Aorta (tissue), 5 donors: ENCODE measurements around the gene CDK5R1. TPM values are rescaled to one million over a fixed set of nuclear protein-coding genes. Genes with fewer than 3 reads are reported as not detected.

Experiments
- ATAC-seq: fragments of 200-7000 bp; cut with Tn5 transposase; one replicate; pipeline ENCODE4 v1.9.1; 2022; ENCODE audit warnings: moderate library complexity; ENCODE audit not compliant: low FRiP score
- DNase-seq, 2 donors: peaks; one replicate each; pipeline ENCODE4 v3.0.0-alpha.2; 2020
- H3K27ac ChIP-seq, 2 donors: one replicate each; pipeline ENCODE4 v1.5.1; 2013; ENCODE audit warnings: low read length in 2 of 2, mild to moderate bottlenecking in 2 of 2, moderate library complexity in 2 of 2, control low read depth in 1 of 2, inconsistent platforms in 1 of 2, low read depth in 1 of 2
- H3K27me3 ChIP-seq, 2 donors: one replicate each; pipeline ENCODE4 v1.6.1; 2013; ENCODE audit warnings: control low read depth in 1 of 2, low read length in 1 of 2, mild to moderate bottlenecking in 1 of 2, moderate library complexity in 1 of 2; ENCODE audit not compliant: insufficient read depth in 2 of 2, control insufficient read depth in 1 of 2
- H3K36me3 ChIP-seq, 2 donors: one replicate each; pipeline ENCODE4 v1.6.1; 2013; ENCODE audit warnings: control low read depth in 1 of 2, low read length in 1 of 2, mild to moderate bottlenecking in 1 of 2; ENCODE audit not compliant: insufficient read depth in 2 of 2, control insufficient read depth in 1 of 2
- H3K4me1 ChIP-seq, 2 donors: one replicate each; pipeline ENCODE4 v1.6.1; 2013; ENCODE audit warnings: low read length in 2 of 2, control low read depth in 1 of 2, mild to moderate bottlenecking in 1 of 2, moderate library complexity in 1 of 2; ENCODE audit not compliant: insufficient read depth in 2 of 2, control insufficient read depth in 1 of 2
- H3K4me3 ChIP-seq, 2 donors: one replicate each; pipeline ENCODE4 v1.5.1; 2013; ENCODE audit warnings: low read length in 2 of 2, control low read depth in 1 of 2, mild to moderate bottlenecking in 1 of 2
- H3K9me3 ChIP-seq: one replicate; pipeline ENCODE4 v1.6.1; 2013; ENCODE audit warnings: mild to moderate bottlenecking, low read length; ENCODE audit not compliant: control insufficient read depth
- WGBS, 2 donors: extraction: QIAGEN DNeasy Blood & Tissue Kit; methylation state at CpG; one replicate each; pipeline ENCODE4 v1.1.7; 2013; 5-methylcytosine and 5-hydroxymethylcytosine counted together
- intact Hi-C, 2 donors: fragments of 100-400 bp; cut with DNase I; formaldehyde crosslinking; loops; one replicate each; pipeline versions ENCODE4 v1.14.2 to v1.15.0; 2022
- long read RNA-seq, 2 donors: library from polyadenylated mRNA; unstranded; transcript quantifications; one replicate each; pipeline ENCODE4 v2.0.0, GENCODE V29; 2020 to 2021
- polyA plus RNA-seq, 2 donors: library from polyadenylated mRNA; stranded (reverse); fragments of 200-250 nt; gene quantifications; one replicate each; pipeline ENCODE4 v1.2.3, GENCODE V29; 2013
- total RNA-seq, 2 donors: library from RNA; stranded (reverse); fragmentation: NEBNext Ultra II Directional; extraction: Animal tissue kit (Norgen Biotek cat#: 25700); gene quantifications; one replicate each; pipeline ENCODE4 v1.2.1, GENCODE V29; 2021
- donor health status: healthy with polysubstance abuse.
- donor health status: Bipolar disorder and iron deficiency.
- donor health status: DM: no; HTN: no; CAD: no.
- donor health status: DM: no; HTN: no; CAD: no.
- donor health status: DM: yes; HTN: yes; CAD: no.

Gene CDK5R1
- total RNA-seq (1 to 10 TPM in 1 of 2 donors, under 1 TPM in 1; 0.90 to 1.0 TPM), polyA plus RNA-seq (under 1 TPM; under 0.01 to 0.43 TPM)
- long read RNA-seq, donor 1, result 0 reads
- long read RNA-seq, donor 2, result 0 reads

DNA sequence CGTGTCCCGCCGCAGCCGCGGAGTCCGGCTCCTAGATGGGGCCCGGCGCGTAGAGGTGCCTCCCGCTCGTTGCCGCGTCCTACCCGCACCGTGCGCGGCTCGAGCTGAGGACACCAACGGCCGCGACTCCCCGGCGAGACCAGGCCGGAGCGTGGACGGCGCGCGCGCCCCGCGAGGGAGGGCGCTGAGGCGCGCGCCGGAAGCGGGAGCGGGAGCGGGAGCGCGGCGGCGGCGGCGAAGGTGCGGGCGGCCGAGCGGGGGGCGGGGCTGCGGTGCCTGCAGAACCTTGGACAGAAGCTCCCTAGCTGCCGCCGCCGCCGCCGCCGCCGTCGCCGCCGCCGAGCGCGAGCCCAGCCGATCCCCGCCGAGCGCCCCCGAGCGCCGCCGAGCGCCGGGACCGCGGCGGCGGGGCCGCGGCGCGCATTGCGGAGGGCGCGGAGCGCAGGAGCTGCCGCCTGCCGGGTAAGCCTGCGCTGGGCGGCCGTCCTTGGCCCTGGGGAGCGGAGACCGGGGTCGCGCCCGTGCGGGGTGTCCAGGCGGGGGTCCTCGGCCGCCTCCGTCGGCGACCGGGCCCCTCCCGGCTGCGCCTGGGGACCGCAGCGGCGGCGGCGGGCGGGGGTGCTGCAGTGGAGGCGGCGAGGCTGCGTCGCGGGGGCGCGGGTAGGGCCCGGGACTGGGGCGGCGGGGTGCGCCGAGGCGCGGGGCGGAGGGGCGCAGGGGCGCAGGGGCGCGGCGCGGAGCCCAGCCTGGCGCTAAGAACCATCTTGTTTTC is at the start of gene CDK5R1:
TSS of gene CDK5R1 (plus strand) at position 293 of the 772 bp plus-strand sequence. CDS start 628 bp downstream, outside the sequence.
- intact Hi-C loops, result loop anchor here in 1 of 2 donors (5.0 to 10.0 kb wide), 3 partner anchors 170 to 508 kb away; partner anchors contain the start of gene SPACA3
- Histone ChIP-seq H3K4me1 (no peaks in the 10 kb centered on the region), H3K36me3 (peaks cover 0 to 2% of the 10 kb centered on the region in 2 donors), H3K4me3 (peak within 1 kb of the TSS; percentile 57 to 73), H3K27me3 (no peaks in the 10 kb centered on the region), H3K9me3 (no peaks in the 10 kb centered on the region), H3K27ac (peak within 1 kb of the TSS in 1 of 2 donors; percentile 28)
- ATAC-seq (no peak), DNase-seq (peak; percentile 79 to 88)
- WGBS, 2 donors, result 0% methylated on average over 52 to 135 of the region's 135 CpGs

DNA sequence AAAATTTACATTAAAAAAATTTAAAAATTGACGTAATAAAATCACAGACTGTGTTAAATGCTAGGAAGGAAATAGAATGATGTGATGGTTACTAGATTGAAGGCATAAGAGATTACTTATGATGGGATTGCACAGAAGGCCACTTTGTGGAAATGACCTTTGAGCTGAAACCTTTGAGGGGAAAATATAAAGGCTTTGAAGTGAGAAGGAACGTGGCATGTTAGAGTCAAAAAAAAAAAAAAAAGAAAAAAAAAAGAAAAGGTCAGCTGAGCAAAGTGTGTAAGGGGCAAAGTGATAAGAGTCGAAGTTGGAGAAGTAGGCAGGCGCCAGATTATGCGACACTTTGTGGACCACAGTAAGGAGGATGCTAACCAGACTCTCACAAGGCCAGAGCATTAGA is 46.1 kb upstream of the CDK5R1 start:
- H3K4me1 ChIP-seq, result no peaks in the 10 kb centered on the region
- intact Hi-C loops, result no loop called here
- 77 to 80% methylated on average over 5 of the region's 5 CpGs for WGBS, 2 donors

GRCh38 chr17:32441886-32442285 is 44.9 kb upstream of the CDK5R1 start:
- no peak for ATAC-seq
- Histone ChIP-seq H3K4me3 (no peak overlapping the region), H3K27ac (no peak overlapping the region), H3K9me3 (no peaks in the 10 kb centered on the region), H3K36me3 (no peaks in the 10 kb centered on the region), H3K27me3 (no peaks in the 10 kb centered on the region), H3K4me1 (no peaks in the 10 kb centered on the region)
- DNase-seq, result no peak
- intact Hi-C loops, result no loop called here
- 46 to 48% methylated on average over 2 of the region's 2 CpGs for WGBS, 2 donors

More for the DNA sequence above, 46.1 kb upstream of the CDK5R1 start:
- Histone ChIP-seq H3K27me3 (no peaks in the 10 kb centered on the region), H3K27ac (no peak overlapping the region), H3K4me3 (no peak overlapping the region), H3K9me3 (no peaks in the 10 kb centered on the region), H3K36me3 (no peaks in the 10 kb centered on the region)
- ATAC-seq (no peak), DNase-seq (no peak)

- 7 to 11% methylated on average over 29 of the region's 29 CpGs for WGBS, 2 donors
- no peaks in the 10 kb centered on the region for H3K9me3 ChIP-seq
- H3K4me1 ChIP-seq, result no peaks in the 10 kb centered on the region
- ATAC-seq (peak; percentile 10), DNase-seq (no peak)
- H3K27ac ChIP-seq, result no peak overlapping the region
- H3K36me3 ChIP-seq, result no peaks in the 10 kb centered on the region
- intact Hi-C loops, result no loop called here
- no peaks in the 10 kb centered on the region for H3K27me3 ChIP-seq
- H3K4me3 ChIP-seq, result peak overlapping the region; percentile 32 to 66
These were observed 42.9 kb upstream of the CDK5R1 start for GRCh38 chr17:32443827-32444300.

DNA sequence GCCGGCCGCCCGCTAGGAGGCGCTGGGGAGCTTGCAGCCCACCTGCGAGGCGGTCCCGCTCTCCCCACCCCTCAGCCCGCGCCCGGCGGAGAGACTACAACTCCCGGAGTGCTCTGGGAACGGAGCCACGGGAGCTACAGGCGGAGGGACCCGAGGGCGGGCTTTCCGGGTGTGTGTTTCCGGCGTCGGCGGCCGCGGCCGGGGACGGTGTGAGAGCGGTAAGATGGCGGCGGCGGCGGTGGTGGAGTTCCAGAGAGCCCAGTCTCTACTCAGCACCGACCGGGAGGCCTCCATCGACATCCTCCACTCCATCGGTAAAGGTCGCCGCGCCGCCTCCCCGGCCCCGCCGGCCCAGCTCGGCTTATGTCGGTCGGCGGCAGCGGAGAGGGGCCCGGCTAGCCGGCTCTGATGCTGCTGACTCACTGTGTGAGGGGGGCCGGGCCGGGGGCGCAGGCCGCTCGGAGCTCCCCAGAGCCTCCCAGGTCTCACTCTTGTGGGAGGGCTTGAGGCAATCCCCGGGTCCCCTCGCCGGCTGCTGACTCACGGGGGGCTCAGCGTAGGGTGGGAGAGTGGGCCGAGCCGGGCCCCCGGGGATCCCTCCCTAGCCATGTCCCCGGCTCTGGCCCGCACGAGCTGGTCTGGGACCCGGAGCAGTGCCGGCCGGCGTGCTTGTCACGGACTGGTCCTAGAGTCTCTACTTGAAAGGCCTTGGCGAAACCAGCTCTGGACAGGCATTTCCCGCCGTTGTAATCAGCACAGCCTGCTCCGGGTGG is 42.3 kb upstream of the CDK5R1 start, which contains the start of gene PSMD11:
TSS of gene PSMD11 (plus strand) at position 210 of the 773 bp plus-strand sequence. CDS start at position 224, 14 bp downstream.
- DNase-seq, result peak; percentile 99
- 0 to 1% methylated on average over 64 to 74 of the region's 74 CpGs for WGBS, 2 donors

GRCh38 chr17:32445074-32445415 is 41.7 kb upstream of the CDK5R1 start:
- no peaks in the 10 kb centered on the region for H3K4me1 ChIP-seq
- no peaks in the 10 kb centered on the region for H3K9me3 ChIP-seq
- peak overlapping the region; percentile 88 to 97 for H3K4me3 ChIP-seq
- WGBS, 2 donors, result 0 to 1% methylated on average over 14 of the region's 14 CpGs
- ATAC-seq (peak; percentile 39), DNase-seq (peak in 1 of 2 donors; percentile 50)
- H3K27me3 ChIP-seq, result no peaks in the 10 kb centered on the region
- H3K27ac ChIP-seq, result peak overlapping the region in 1 of 2 donors; percentile 49
- intact Hi-C loops, result no loop called here
- no peaks in the 10 kb centered on the region for H3K36me3 ChIP-seq

More for the DNA sequence above, 42.3 kb upstream of the CDK5R1 start, which contains the start of gene PSMD11:
- no peaks in the 10 kb centered on the region for H3K27me3 ChIP-seq
- H3K4me3 ChIP-seq, result peak within 1 kb of the TSS; percentile 88 to 97
- ATAC-seq, result peak; percentile 99
- H3K27ac ChIP-seq, result peak within 1 kb of the TSS in 1 of 2 donors; percentile 49
- no peaks in the 10 kb centered on the region for H3K4me1 ChIP-seq
- intact Hi-C loops, result no loop called here
- H3K36me3 ChIP-seq, result no peaks in the 10 kb centered on the region
- no peaks in the 10 kb centered on the region for H3K9me3 ChIP-seq

DNA sequence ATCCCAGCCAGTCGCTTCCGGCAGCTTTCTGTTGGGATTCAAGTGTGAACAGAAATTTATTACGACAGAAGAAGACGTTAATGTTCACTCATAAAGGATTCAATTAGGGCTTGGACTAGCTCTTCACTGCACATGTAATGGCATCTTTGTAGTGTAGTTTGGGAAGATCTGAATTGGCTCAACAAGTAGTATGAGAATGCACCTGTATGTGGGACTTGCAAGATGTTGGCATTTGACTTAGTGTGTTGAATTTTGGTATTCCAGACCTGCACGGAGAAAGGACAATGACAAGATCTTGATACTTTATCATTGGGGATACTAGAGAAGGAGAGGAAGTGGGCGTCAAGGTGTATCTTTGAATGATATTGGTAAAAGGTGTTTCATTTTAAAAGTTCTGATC is 41.3 kb upstream of the CDK5R1 start:
- ATAC-seq (no peak), DNase-seq (no peak)
- Histone ChIP-seq H3K27ac (no peak overlapping the region), H3K36me3 (no peaks in the 10 kb centered on the region), H3K9me3 (no peaks in the 10 kb centered on the region), H3K27me3 (no peaks in the 10 kb centered on the region), H3K4me1 (no peaks in the 10 kb centered on the region), H3K4me3 (peak overlapping the region; percentile 88 to 97)
- 19 to 20% methylated on average over 6 of the region's 6 CpGs for WGBS, 2 donors
- intact Hi-C loops, result no loop called here

DNA sequence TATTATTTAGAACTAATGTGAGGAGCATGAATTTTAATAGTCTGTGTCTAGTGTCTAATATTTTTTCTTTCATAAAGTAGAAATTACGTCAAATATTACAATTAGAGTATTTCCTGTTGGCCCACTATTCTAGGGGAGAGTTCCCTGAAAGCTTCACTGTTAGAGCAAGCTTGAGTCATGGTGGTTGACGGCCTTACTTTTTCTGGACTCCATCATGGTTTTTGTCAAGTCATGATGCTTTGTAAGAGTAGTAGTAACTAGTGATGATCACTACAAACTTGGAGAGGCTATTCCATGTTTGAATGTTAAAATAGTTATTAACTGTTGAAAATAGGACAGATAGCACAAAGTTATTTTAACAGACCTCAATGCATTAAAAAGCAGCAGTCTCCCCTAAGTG is 40.8 kb upstream of the CDK5R1 start:
- no peaks in the 10 kb centered on the region for H3K4me1 ChIP-seq
- no peak for ATAC-seq
- H3K4me3 ChIP-seq, result peak overlapping the region in 1 of 2 donors; percentile 18
- no peaks in the 10 kb centered on the region for H3K36me3 ChIP-seq
- 64 to 68% methylated on average over 2 of the region's 2 CpGs for WGBS, 2 donors
- no peaks in the 10 kb centered on the region for H3K27me3 ChIP-seq
- no peak overlapping the region for H3K27ac ChIP-seq
- no peak for DNase-seq
- H3K9me3 ChIP-seq, result no peaks in the 10 kb centered on the region
- intact Hi-C loops, result no loop called here
